Hematopoietic multipotent progenitor cell treated with erythropoietin and hydrocortisone succinate and interleukin-3 and kit ligand, for 15 days (in vitro differentiated cells): Measurements from ENCODE around the gene SAMD7.

ENCODE experiments used
- DNase-seq: peaks from one replicate; pipeline ENCODE4 v3.0.0-alpha.2; 2015; ENCODE audit warnings: low spot score

SAMD7 gene

GRCh38 chr3:169966951-169967915, 55.9 kb downstream of the SAMD7 start:
- peak; percentile 68 for DNase-seq

GRCh38 chr3:169968224-169968885, 57.0 kb downstream of the SAMD7 start:
- no peak for DNase-seq

- peak; percentile 16 for DNase-seq
Observed at GRCh38 chr3:169969174-169970095, 58.1 kb downstream of the SAMD7 start.

GRCh38 chr3:169970847-169971246, 59.5 kb downstream of the SAMD7 start:
- DNase-seq: no peak

- DNase-seq: no peak
Observed at GRCh38 chr3:169971522-169971921, 60.1 kb downstream of the SAMD7 start.

GRCh38 chr3:169980055-169980454, 68.7 kb downstream of the SAMD7 start:
- no peak for DNase-seq

- DNase-seq: peak; percentile 34
Observed at GRCh38 chr3:169984292-169984691, 72.9 kb downstream of the SAMD7 start.
